Stimulated activated CD4-positive, alpha-beta T cell treated with anti-CD3 and anti-CD28 coated beads, Interleukin-12 subunit alpha, Interleukin-12 subunit beta, amount 100 ng/mL, for 4 hours (primary cell): ENCODE measurements around the gene AUTS2.

Source experiments
- DNase-seq: peaks from one replicate; pipeline ENCODE4 v3.0.0-alpha.2; 2020

AUTS2 gene

GRCh38 chr7:70599446-70600190 lies 1001.3 kb downstream of the AUTS2 start:
- DNase-seq: no peak

GRCh38 chr7:70600993-70601392 lies 1002.7 kb downstream of the AUTS2 start:
- DNase-seq: no peak

DNA sequence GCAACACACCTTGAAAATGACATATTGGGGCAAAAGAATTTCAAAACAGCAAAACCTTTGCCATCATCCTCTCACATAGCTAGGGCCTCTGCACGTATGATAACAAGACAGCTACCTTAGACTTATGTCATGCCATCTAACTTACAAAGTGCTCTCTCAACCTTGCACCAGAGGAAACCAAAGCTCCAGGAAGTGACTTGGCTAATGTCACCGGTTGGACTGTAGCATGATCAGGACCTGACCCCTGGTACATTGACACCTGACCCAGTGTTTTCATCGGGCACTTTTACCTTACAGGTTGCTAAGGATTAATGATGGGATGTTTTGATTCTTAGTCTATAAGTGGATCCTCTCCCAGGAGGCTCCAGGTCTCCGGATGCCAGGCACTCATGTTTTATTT lies 1003.8 kb downstream of the AUTS2 start:
- no peak for DNase-seq

GRCh38 chr7:70607281-70607680 lies 1009.0 kb downstream of the AUTS2 start:
- DNase-seq: no peak

- no peak for DNase-seq
Observed at GRCh38 chr7:70607759-70608158, 1009.5 kb downstream of the AUTS2 start.

- DNase-seq: no peak
Observed at GRCh38 chr7:70608229-70608628, 1010.0 kb downstream of the AUTS2 start.

DNA sequence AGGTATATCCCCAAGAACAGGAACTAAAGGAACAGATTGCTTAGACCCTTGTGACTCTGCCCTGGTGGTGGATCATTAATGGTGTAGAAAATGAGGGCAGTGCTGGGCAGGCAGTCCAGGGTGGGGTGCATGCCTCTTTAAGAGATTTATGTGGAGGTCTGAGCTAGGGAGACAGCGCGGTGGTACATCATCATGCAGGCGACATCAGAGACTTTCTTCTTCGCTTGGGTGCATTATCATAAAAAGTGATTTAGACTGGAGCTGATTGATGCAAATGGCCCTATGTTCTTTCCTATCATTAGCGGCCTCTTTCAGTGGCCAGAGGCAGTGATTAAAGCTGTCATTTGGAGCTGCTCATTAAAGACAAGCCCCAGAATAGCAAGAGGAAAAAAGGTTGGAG lies 1014.5 kb downstream of the AUTS2 start:
- DNase-seq: no peak

GRCh38 chr7:70614237-70615045 lies 1016.2 kb downstream of the AUTS2 start:
- no peak for DNase-seq

GRCh38 chr7:70615066-70615606 lies 1016.9 kb downstream of the AUTS2 start:
- DNase-seq: no peak

- no peak for DNase-seq
Observed at GRCh38 chr7:70616211-70616610, 1017.9 kb downstream of the AUTS2 start.

GRCh38 chr7:70616821-70617220 lies 1018.5 kb downstream of the AUTS2 start:
- DNase-seq: no peak

DNA sequence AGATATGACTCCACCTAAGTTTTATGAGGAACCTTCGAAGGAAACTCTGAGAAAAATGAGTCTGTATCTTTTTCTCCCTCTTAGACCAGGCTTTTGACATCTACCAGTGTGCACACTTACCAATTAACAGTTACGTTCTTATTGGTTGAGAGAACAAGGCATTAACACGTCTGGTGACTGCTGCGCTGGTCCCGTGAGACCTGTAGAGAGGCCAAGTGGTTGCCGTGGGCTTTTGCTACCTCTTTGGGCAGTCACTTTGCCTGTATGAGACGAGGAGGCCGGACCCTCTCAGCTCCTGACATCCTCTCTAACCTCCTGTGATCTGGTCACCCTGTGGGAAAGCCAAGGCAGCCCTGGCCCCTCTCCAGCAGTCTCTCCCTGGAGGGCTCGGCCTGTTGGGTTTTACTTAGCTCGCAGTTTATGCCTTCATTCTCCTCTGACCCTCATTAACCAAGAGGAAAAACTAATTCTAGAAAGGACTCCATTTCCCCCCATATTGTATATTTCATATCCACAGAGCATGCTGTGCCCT lies 1019.8 kb downstream of the AUTS2 start:
- DNase-seq: no peak

DNA sequence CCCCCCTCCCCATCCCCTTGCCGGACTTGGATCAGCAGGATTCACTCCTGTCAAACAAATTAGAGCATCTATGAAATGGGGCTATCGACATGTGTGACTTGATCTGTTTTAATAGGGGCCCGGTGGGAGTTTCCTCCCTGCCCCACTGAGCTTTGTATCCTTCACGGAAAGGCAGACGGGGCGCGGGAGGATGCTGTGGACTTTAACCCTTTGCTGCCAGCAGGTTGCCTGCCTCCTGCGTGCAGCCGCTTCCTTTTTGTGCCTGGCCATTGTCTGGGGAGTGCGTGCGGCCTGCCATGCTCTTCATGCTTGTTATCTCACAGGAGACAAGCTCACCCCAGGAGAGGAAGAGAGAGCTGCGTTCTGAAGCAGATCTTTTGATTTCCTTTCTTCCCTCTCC lies 1020.9 kb downstream of the AUTS2 start:
- DNase-seq: no peak

- DNase-seq: no peak
Observed at GRCh38 chr7:70619659-70620058, 1021.4 kb downstream of the AUTS2 start.

- no peak for DNase-seq
Observed at GRCh38 chr7:70620333-70621055, 1022.2 kb downstream of the AUTS2 start.

DNA sequence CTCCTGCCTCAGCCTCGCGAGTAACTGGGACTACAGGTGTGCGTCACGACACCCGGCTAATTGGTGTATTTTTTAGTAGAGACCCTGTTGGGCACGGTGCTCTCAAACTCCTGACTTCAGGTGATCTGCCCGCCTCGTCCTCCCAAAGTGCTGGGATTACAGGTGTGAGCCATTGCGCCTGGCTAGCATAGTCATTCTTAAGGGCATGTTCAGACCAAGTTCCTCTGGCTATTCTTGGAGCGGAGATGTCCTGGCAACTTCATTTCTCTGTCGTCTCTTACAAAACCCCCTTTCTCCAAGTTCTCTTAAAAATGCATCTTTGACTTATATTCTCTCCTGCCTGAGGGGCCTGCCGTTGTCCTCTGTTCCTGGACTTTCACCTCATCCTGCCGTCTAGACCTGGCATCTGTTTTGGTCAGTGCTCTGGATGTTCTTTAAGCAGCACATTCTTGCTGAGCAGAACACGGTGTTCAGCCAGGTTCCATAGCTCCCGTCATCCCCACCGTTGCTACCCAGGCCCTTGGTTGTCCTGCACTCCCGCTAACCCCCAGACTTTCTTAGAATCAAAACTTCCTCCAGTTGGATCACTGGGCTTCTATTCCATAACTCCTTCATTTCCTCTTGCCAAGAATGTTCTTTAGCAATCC lies 1023.8 kb downstream of the AUTS2 start:
- no peak for DNase-seq

DNA sequence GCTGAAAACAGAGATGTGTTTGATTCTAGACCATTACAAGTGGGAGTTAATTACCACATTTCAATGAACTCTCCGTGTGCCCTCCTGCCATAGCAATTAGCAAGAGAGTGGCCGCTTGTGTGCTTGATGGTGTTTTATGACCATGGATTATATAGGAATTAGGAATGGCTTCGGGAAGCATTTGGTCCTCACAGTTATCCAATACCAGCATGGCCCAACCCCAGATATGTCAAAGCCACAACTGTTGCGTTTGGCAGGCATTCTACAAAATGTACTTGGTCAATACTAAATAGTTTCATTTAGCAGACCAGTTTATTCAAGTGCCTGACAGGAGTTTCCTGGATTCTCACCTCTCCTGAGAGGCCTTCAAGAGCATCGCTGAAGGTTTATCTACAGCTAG lies 1024.7 kb downstream of the AUTS2 start:
- no peak for DNase-seq

GRCh38 chr7:70624500-70625103 lies 1026.3 kb downstream of the AUTS2 start:
- no peak for DNase-seq

GRCh38 chr7:70627461-70627860 lies 1029.2 kb downstream of the AUTS2 start:
- no peak for DNase-seq

- DNase-seq: no peak
Observed at GRCh38 chr7:70630440-70630817, 1032.2 kb downstream of the AUTS2 start.

DNA sequence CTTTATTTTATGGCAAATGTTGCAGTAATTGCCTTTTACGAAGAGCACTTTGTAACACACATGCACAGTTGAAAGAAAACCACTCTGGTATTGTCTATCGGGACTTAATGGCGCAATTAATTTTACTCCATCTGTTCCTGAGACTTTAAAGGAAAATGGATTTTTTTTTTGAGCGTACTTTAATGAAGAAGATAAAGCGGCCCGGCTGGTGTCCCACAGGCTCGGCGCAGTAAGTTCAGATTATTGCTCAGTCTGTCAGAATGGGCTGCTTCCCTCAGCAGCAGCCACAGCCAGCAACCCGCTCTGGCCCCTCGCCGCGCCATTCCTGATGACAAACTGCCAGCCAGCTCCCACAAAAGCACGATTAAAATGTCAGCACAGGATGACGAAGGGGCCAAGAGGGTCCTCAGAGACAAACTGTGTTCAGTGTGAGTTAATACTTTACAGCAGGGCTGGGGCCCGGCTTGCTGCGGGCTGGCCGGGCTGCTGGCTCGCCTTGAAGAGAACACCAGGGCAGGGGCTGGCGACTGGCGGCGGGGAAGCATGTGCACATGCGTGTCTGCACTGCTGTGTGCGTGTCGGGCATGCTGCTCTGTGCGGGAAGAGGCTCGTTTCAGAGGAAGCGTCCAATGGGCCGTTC lies 1032.7 kb downstream of the AUTS2 start:
- no peak for DNase-seq

- no peak for DNase-seq
Observed at GRCh38 chr7:70631718-70632117, 1033.4 kb downstream of the AUTS2 start.
